Endometrial microvascular endothelial cells (primary cell): ENCODE data around the gene AKT3. TPM values are rescaled to one million over a fixed set of nuclear protein-coding genes. Genes with fewer than 3 reads are reported as not detected.

ENCODE experiments used
- in situ Hi-C: cut with HindIII; loops from 2 replicates; pipeline ENCODE4 v1.10.0; 2017; ENCODE audit warnings: low sequenced_read_pairs, low pct_unique_long_range_greater_than_20kb; ENCODE audit errors: inconsistent ontology term
- total RNA-seq: library from RNA; depleted of rRNA; stranded (reverse); fragments of >200 nt; gene quantifications from one replicate; pipeline ENCODE4 v1.2.3, GENCODE V29; 2015; ENCODE audit errors: inconsistent ontology term

Gene AKT3
- total RNA-seq, 1 donor from 2014 or later, result 17.1 TPM

- in situ Hi-C loops, result no loop called here
Observed at GRCh38 chr1:243489681-243490546, 360.1 kb downstream of the AKT3 start.

- in situ Hi-C loops, result no loop called here
Observed at GRCh38 chr1:243489158-243489527, 360.9 kb downstream of the AKT3 start.

GRCh38 chr1:243488459-243489157, 361.4 kb downstream of the AKT3 start:
- in situ Hi-C loops, result no loop called here

- in situ Hi-C loops, result no loop called here
Observed at GRCh38 chr1:243487649-243488227, 362.3 kb downstream of the AKT3 start.

- in situ Hi-C loops, result no loop called here
Observed at GRCh38 chr1:243487036-243487648, 362.9 kb downstream of the AKT3 start.

- in situ Hi-C loops, result no loop called here
Observed at GRCh38 chr1:243483952-243484351, 366.1 kb downstream of the AKT3 start.

- in situ Hi-C loops, result no loop called here
Observed at GRCh38 chr1:243483071-243483771, 366.8 kb downstream of the AKT3 start.

- in situ Hi-C loops, result no loop called here
Observed at GRCh38 chr1:243482141-243483022, 367.7 kb downstream of the AKT3 start.

- in situ Hi-C loops, result no loop called here
Observed at GRCh38 chr1:243481101-243481500, 368.9 kb downstream of the AKT3 start.

- in situ Hi-C loops, result no loop called here
Observed at GRCh38 chr1:243477731-243478290, 372.2 kb downstream of the AKT3 start.

- in situ Hi-C loops, result no loop called here
Observed at GRCh38 chr1:243475966-243476365, 374.1 kb downstream of the AKT3 start.

- in situ Hi-C loops, result no loop called here
Observed at GRCh38 chr1:243474906-243475305, 375.1 kb downstream of the AKT3 start.

GRCh38 chr1:243474136-243474881, 375.7 kb downstream of the AKT3 start:
- in situ Hi-C loops, result no loop called here

GRCh38 chr1:243473227-243474135, 376.6 kb downstream of the AKT3 start:
- in situ Hi-C loops, result no loop called here

GRCh38 chr1:243471754-243472745, 378.0 kb downstream of the AKT3 start:
- in situ Hi-C loops, result no loop called here
